Effector memory CD4-positive, alpha-beta T cell (primary cell): ENCODE data around the gene ACACA.

ENCODE experiments used
- DNase-seq, 3 donors: peaks; one replicate each; pipeline ENCODE4 v3.0.0-alpha.2; 2020
- H3K27ac ChIP-seq: 2 replicates; pipeline ENCODE4 v1.7.0; 2013; ENCODE audit warnings: mild to moderate bottlenecking, low read length, moderate library complexity; ENCODE audit not compliant: insufficient read depth, poor library complexity, severe bottlenecking
- H3K27me3 ChIP-seq: replicated peaks from 2 replicates; pipeline ENCODE4 v1.7.0; 2013; ENCODE audit warnings: mild to moderate bottlenecking, low read length; ENCODE audit not compliant: insufficient read depth, control insufficient read depth, poor library complexity, severe bottlenecking
- H3K36me3 ChIP-seq: 2 replicates; pipeline ENCODE4 v1.7.0; 2013; ENCODE audit warnings: mild to moderate bottlenecking, low read length, moderate library complexity; ENCODE audit not compliant: control insufficient read depth, insufficient read depth
- H3K4me1 ChIP-seq: 2 replicates; pipeline ENCODE4 v1.7.0; 2013; ENCODE audit warnings: low read length, mild to moderate bottlenecking; ENCODE audit not compliant: control insufficient read depth, insufficient read depth, poor library complexity, severe bottlenecking
- H3K4me3 ChIP-seq: 2 replicates; pipeline ENCODE4 v1.7.0; 2013; ENCODE audit warnings: low read length, low read depth, mild to moderate bottlenecking; ENCODE audit not compliant: insufficient read depth, poor library complexity, severe bottlenecking
- H3K9me3 ChIP-seq: 2 replicates; pipeline ENCODE4 v1.7.0; 2013; ENCODE audit warnings: mild to moderate bottlenecking, low read length, moderate library complexity; ENCODE audit not compliant: control insufficient read depth

The ACACA gene

GRCh38 chr17:37278247-37278894 lies 128.3 kb downstream of the ACACA start:
- Histone ChIP-seq H3K4me3 (no peak overlapping the region), H3K27ac (no peak overlapping the region), H3K4me1 (no peaks in the 10 kb centered on the region), H3K36me3 (no peaks in the 10 kb centered on the region), H3K27me3 (no peaks in the 10 kb centered on the region), H3K9me3 (no peaks in the 10 kb centered on the region)
- no peak for DNase-seq

DNA sequence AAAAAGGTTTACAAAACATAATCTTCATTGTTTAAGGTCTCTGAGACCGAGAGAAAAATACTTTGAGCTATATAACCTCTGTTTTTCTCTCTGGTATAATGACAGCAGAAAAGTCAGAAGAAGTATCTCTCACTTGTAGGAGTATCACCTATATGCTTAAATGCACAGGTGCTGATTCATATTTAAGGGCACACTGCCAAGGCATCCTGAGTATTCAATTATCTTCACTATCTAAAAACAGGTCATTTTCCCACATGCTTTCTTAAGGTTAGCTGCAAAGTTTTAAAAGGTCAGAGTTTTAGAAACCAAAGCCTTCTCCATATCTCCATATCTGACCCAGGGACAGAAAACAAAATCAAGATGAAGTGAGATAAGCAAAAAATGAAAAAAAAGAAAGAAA lies 130.2 kb downstream of the ACACA start:
- no peak for DNase-seq
- Histone ChIP-seq H3K27ac (no peak overlapping the region), H3K9me3 (no peaks in the 10 kb centered on the region), H3K4me3 (no peak overlapping the region), H3K27me3 (no peaks in the 10 kb centered on the region), H3K36me3 (no peaks in the 10 kb centered on the region), H3K4me1 (no peaks in the 10 kb centered on the region)

GRCh38 chr17:37274461-37274860 lies 132.2 kb downstream of the ACACA start:
- no peaks in the 10 kb centered on the region for H3K36me3 ChIP-seq
- H3K9me3 ChIP-seq = no peaks in the 10 kb centered on the region
- H3K27ac ChIP-seq = no peak overlapping the region
- DNase-seq = no peak
- no peak overlapping the region for H3K4me3 ChIP-seq
- H3K27me3 ChIP-seq = no peaks in the 10 kb centered on the region
- H3K4me1 ChIP-seq = no peaks in the 10 kb centered on the region

GRCh38 chr17:37273409-37274051 lies 133.1 kb downstream of the ACACA start:
- Histone ChIP-seq H3K36me3 (no peaks in the 10 kb centered on the region), H3K27me3 (no peaks in the 10 kb centered on the region), H3K9me3 (no peaks in the 10 kb centered on the region), H3K4me3 (no peak overlapping the region), H3K4me1 (no peaks in the 10 kb centered on the region), H3K27ac (no peak overlapping the region)
- no peak for DNase-seq

DNA sequence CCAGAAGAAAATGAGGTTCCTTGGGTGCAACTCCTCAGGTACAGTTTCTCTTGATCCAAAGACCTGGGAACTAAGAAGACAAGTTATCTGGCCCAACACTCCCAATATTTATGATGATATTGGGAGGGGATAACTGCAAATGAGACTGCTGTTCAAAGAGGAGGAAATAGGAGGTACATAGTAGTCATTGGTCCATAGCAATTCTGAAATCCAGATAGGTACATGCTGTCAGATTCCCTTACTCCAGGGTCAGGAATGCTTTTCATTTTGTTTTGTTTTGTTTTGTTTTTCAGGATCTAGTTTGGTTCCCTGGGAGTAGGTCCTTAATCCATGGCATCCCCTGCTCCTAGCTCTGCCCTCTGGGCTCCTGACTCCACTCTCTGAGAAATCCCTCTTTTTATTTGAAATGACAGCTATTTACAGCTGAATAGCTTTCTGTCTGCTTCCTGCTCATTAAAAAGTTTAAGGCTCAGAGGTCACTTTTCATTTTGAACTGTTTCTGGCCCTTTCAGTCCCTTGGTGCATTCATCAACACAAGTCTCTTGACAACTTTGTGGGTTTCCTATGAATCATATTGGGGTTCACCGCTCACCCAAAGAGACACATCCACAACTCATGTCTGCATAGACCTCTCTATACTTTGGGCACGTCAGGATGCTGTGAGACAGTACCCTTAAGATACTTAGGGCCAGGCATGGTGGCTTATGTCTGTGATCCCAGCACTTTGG lies 141.0 kb downstream of the ACACA start:
- no peak for DNase-seq
- H3K9me3 ChIP-seq = peaks cover 8% of the 10 kb centered on the region
- no peak overlapping the region for H3K4me3 ChIP-seq
- H3K4me1 ChIP-seq = no peaks in the 10 kb centered on the region
- H3K27me3 ChIP-seq = no peaks in the 10 kb centered on the region
- no peak overlapping the region for H3K27ac ChIP-seq
- H3K36me3 ChIP-seq = peaks cover 8% of the 10 kb centered on the region

- DNase-seq = no peak
- Histone ChIP-seq H3K27me3 (no peaks in the 10 kb centered on the region), H3K4me1 (no peaks in the 10 kb centered on the region), H3K4me3 (no peak overlapping the region), H3K9me3 (peaks cover 8% of the 10 kb centered on the region), H3K27ac (no peak overlapping the region), H3K36me3 (peaks cover 13% of the 10 kb centered on the region)
Measured at GRCh38 chr17:37261286-37261685, 145.3 kb downstream of the ACACA start.

- Histone ChIP-seq H3K9me3 (no peaks in the 10 kb centered on the region), H3K4me1 (no peaks in the 10 kb centered on the region), H3K36me3 (peaks cover 5% of the 10 kb centered on the region), H3K4me3 (no peak overlapping the region), H3K27me3 (no peaks in the 10 kb centered on the region), H3K27ac (no peak overlapping the region)
- DNase-seq = no peak
Measured at GRCh38 chr17:37259030-37259735, 147.5 kb downstream of the ACACA start.

DNA sequence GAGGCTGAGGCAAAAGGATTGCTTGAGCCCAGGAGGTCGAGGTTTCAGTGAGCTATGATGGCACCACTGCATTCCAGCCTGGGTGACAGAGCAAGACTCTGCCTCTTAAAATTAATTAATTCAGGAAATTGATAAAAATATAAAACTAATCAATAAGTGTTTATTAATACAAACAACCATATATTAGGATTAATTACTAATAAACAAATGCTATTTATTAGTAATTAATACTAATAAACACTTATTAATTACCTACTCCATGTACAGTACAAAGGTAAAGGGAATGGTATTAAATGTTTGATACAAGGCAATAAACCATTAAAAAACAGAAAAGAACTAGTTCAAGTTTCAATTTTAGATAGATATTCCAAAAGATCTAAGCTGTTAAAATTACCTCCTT lies 150.0 kb downstream of the ACACA start:
- no peaks in the 10 kb centered on the region for H3K4me1 ChIP-seq
- no peaks in the 10 kb centered on the region for H3K9me3 ChIP-seq
- DNase-seq = no peak
- H3K4me3 ChIP-seq = no peak overlapping the region
- H3K27ac ChIP-seq = no peak overlapping the region
- H3K36me3 ChIP-seq = peaks cover 10% of the 10 kb centered on the region
- H3K27me3 ChIP-seq = no peaks in the 10 kb centered on the region

- Histone ChIP-seq H3K27ac (no peak overlapping the region), H3K27me3 (no peaks in the 10 kb centered on the region), H3K36me3 (peaks cover 12% of the 10 kb centered on the region), H3K4me3 (no peak overlapping the region), H3K4me1 (no peaks in the 10 kb centered on the region), H3K9me3 (no peaks in the 10 kb centered on the region)
- no peak for DNase-seq
Measured at GRCh38 chr17:37255432-37255831, 151.2 kb downstream of the ACACA start.

- DNase-seq = no peak
- H3K27me3 ChIP-seq = no peaks in the 10 kb centered on the region
- no peak overlapping the region for H3K4me3 ChIP-seq
- H3K36me3 ChIP-seq = peaks cover 31% of the 10 kb centered on the region
- no peaks in the 10 kb centered on the region for H3K4me1 ChIP-seq
- no peaks in the 10 kb centered on the region for H3K9me3 ChIP-seq
- H3K27ac ChIP-seq = no peak overlapping the region
Measured at GRCh38 chr17:37247825-37248224, 158.8 kb downstream of the ACACA start.
